Adrenal gland (tissue), 5 donors: ENCODE measurements around the gene TNIK.

Experiments
- CTCF ChIP-seq, 6 experiments: fragments of 450-650 bp in 4 of 6; fragments of 200-600 bp in 2 of 6; sonication (generic) in 1 of 6; IDR thresholded peaks; 1 replicate in 5 of 6; 2 replicates in 1 of 6; pipeline versions ENCODE4 v1.5.1 to v1.8.0; 2016 to 2021; ENCODE audit warnings: antibody characterized with exemption in 6 of 6, mild to moderate bottlenecking in 2 of 6, moderate library complexity in 1 of 6
- POLR2A ChIP-seq, 2 donors: fragments of 450-650 bp; IDR thresholded peaks; one replicate each; pipeline ENCODE4 v1.6.1; 2017; ENCODE audit warnings: antibody characterized with exemption in 2 of 2, mild to moderate bottlenecking in 2 of 2, moderate library complexity in 1 of 2
- donor health status: DM: no; HTN: no; CAD: no.

- TF ChIP-seq CTCF (IDR thresholded peaks at IDR 0.05) (no peak), POLR2A (IDR thresholded peaks at IDR 0.05) (no peak)
Observed at GRCh38 chr3:171058058-171058457, 402.1 kb downstream of the TNIK start.
